Heart right ventricle (tissue), 16 donors: Measurements from ENCODE around the gene LCP1. TPM values are rescaled to one million over a fixed set of nuclear protein-coding genes. Genes with fewer than 3 reads are reported as not detected.

Experiments used
- ATAC-seq, 8 donors: fragments of 200-7000 bp; cut with Tn5 transposase; one replicate each; pipeline ENCODE4 v1.9.1; 2020; ENCODE audit warnings: mild to moderate bottlenecking in 8 of 8, moderate library complexity in 8 of 8, moderate number of reproducible peaks in 1 of 8
- DNase-seq, 2 donors: peaks; one replicate each; pipeline ENCODE4 v3.0.0-alpha.2; 2020
- H3K27ac ChIP-seq, 10 donors: fragments of 200-600 bp; sonication (generic) in 2 of 10; one replicate each; pipeline versions ENCODE4 v1.5.0 to v1.8.0; 2020 to 2022; ENCODE audit warnings: mild to moderate bottlenecking in 3 of 10
- H3K27me3 ChIP-seq, 7 donors: fragments of 200-600 bp; one replicate each; pipeline ENCODE4 v1.8.0; 2021 to 2022; ENCODE audit warnings: mild to moderate bottlenecking in 2 of 7
- H3K36me3 ChIP-seq, 9 donors: fragments of 200-600 bp; sonication (generic) in 1 of 9; one replicate each; pipeline versions ENCODE4 v1.5.0 to v1.8.0; 2020 to 2022; ENCODE audit warnings: mild to moderate bottlenecking in 2 of 9
- H3K4me1 ChIP-seq, 9 donors: fragments of 200-600 bp; sonication (generic) in 1 of 9; one replicate each; pipeline versions ENCODE4 v1.5.0 to v1.8.0; 2020 to 2022; ENCODE audit warnings: mild to moderate bottlenecking in 4 of 9
- H3K4me3 ChIP-seq, 10 donors: fragments of 200-600 bp; sonication (generic) in 2 of 10; one replicate each; pipeline versions ENCODE4 v1.5.0 to v1.8.0; 2020 to 2022; ENCODE audit warnings: mild to moderate bottlenecking in 7 of 10, moderate library complexity in 2 of 10
- H3K9me3 ChIP-seq, 11 donors: fragments of 200-600 bp in 10 of 11; sonication (generic) in 2 of 11; one replicate each; pipeline versions ENCODE4 v1.5.0 to v1.8.0; 2013 to 2022; ENCODE audit warnings: mild to moderate bottlenecking in 2 of 11, control low read depth in 1 of 11, moderate library complexity in 1 of 11
- CTCF ChIP-seq, 9 donors: fragments of 200-600 bp; sonication (generic) in 2 of 9; IDR thresholded peaks; one replicate each; pipeline versions ENCODE4 v1.5.0 to v1.8.0; 2021 to 2022; ENCODE audit warnings: antibody characterized with exemption in 9 of 9, mild to moderate bottlenecking in 5 of 9, moderate library complexity in 1 of 9
- WGBS, 2 donors: extraction: QIAGEN DNeasy Blood & Tissue Kit; methylation state at CpG; one replicate each; pipeline ENCODE4 v1.1.7; 2013; ENCODE audit warnings: inconsistent platforms in 1 of 2; 5-methylcytosine and 5-hydroxymethylcytosine counted together
- intact Hi-C, 10 donors: fragments of 100-400 bp; cut with DNase I; formaldehyde crosslinking; loops; one replicate each; pipeline versions ENCODE4 v1.11.1 to v1.14.2; 2022
- polyA plus RNA-seq, 2 donors: library from polyadenylated mRNA; stranded (reverse); fragments of 200-250 nt; gene quantifications; one replicate each; pipeline ENCODE4 v1.2.3, GENCODE V29; 2013
- total RNA-seq, 10 donors: library from RNA; stranded (reverse); fragmentation: NEBNext Ultra II Directional in 3 of 10; extraction: Animal tissue kit (Norgen Biotek cat#: 25700) in 3 of 10; gene quantifications; one replicate each; pipeline versions ENCODE4 v1.2.1 to v1.2.4, GENCODE V29; 2021 to 2023
- donor health status: Arrhythmogenic right ventricular cardiomyopathy.
- donor health status: ischemic (EF 13 %, LVEDD 7.1; RV severe dilation, severe dysfunction).
- donor health status: healthy with polysubstance abuse.
- donor health status: DM: no; HTN: yes; CAD: no.
- donor health status: DM: no; HTN: no; CAD: no.
- donor health status: ischemic (EF 25% LVEDD 6.9; RV normal size, moderate dysfunction).
- donor health status: ischemic (EF 25% LVEDD 5.7; RV mildly dilated, moderate dysfunction).
- donor health status: healthy.
- donor health status: DM: yes; HTN: yes; CAD: no.
- donor health status: Ischemic cardiomyopathy.
- donor health status: ischemic (EF 35%, LVEDD 5.7; RV mildly dilated, moderate dysfunction).
- donor health status: nonischemic (EF 11% LVEDD 7.7; RV severe dilation, severe dysfunction).
- donor health status: DM: yes; HTN: yes; CAD: no.
- donor health status: PGD.
- donor health status: ischemic (EF 29% LVEDD 5.4; RV normal size, mild dysfunction).
- donor health status: nonischemic (EF 23%, LVEDD 6.1; RV moderate dilation, normal function).

LCP1 gene
- total and polyA plus RNA-seq, 12 donors: 3.2 to 127 (median 8.6) TPM

GRCh38 chr13:46101002-46101401 lies 81.0 kb downstream of the LCP1 start:
- Histone ChIP-seq H3K4me3 (no peak overlapping the region), H3K27ac (no peak overlapping the region), H3K4me1 (peaks cover 0 to 23% (median 0%) of the 10 kb centered on the region in 9 donors), H3K36me3 (no peaks in the 10 kb centered on the region), H3K27me3 (no peaks in the 10 kb centered on the region), H3K9me3 (no peaks in the 10 kb centered on the region)
- WGBS, 2 donors: 82 to 89% methylated on average over 4 of the region's 4 CpGs
- DNase-seq (no peak), ATAC-seq (no peak)
- TF ChIP-seq CTCF (IDR thresholded peaks at IDR 0.05): no peak
- intact Hi-C loops: no loop called here

- H3K27ac ChIP-seq: no peak overlapping the region
- no peaks in the 10 kb centered on the region for H3K36me3 ChIP-seq
- H3K27me3 ChIP-seq: no peaks in the 10 kb centered on the region
- TF ChIP-seq CTCF (IDR thresholded peaks at IDR 0.05): no peak
- no peak for DNase-seq
- H3K4me3 ChIP-seq: no peak overlapping the region
- H3K4me1 ChIP-seq: peaks cover 0 to 23% (median 0%) of the 10 kb centered on the region in 9 donors
- WGBS, 2 donors: 77 to 86% methylated on average over 1 of the region's 1 CpG
- H3K9me3 ChIP-seq: no peaks in the 10 kb centered on the region
- ATAC-seq: peak in 3 of 8 donors; percentile 8 to 58 (median 45)
- intact Hi-C loops: no loop called here
Observed at GRCh38 chr13:46100191-46100815, 81.7 kb downstream of the LCP1 start.

- 89 to 93% methylated on average over 4 of the region's 4 CpGs for WGBS, 2 donors
- ATAC-seq (no peak), DNase-seq (no peak)
- H3K9me3 ChIP-seq: no peaks in the 10 kb centered on the region
- H3K27ac ChIP-seq: no peak overlapping the region
- peaks cover 0 to 23% (median 0%) of the 10 kb centered on the region in 9 donors for H3K4me1 ChIP-seq
- H3K4me3 ChIP-seq: no peak overlapping the region
- H3K27me3 ChIP-seq: peaks cover 0 to 2% (median 0%) of the 10 kb centered on the region in 7 donors
- TF ChIP-seq CTCF (IDR thresholded peaks at IDR 0.05): no peak
- H3K36me3 ChIP-seq: no peaks in the 10 kb centered on the region
- intact Hi-C loops: no loop called here
Observed at GRCh38 chr13:46097663-46098062, 84.3 kb downstream of the LCP1 start.

- no peak for ATAC-seq
- 81 to 86% methylated on average over 3 of the region's 3 CpGs for WGBS, 2 donors
Observed at GRCh38 chr13:46097015-46097414, 85.0 kb downstream of the LCP1 start.

More at GRCh38 chr13:46097015-46097414, 85.0 kb downstream of the LCP1 start:
- TF ChIP-seq CTCF (IDR thresholded peaks at IDR 0.05): no peak
- H3K9me3 ChIP-seq: no peaks in the 10 kb centered on the region
- intact Hi-C loops: no loop called here
- H3K27me3 ChIP-seq: peaks cover 0 to 4% (median 0%) of the 10 kb centered on the region in 7 donors
- no peaks in the 10 kb centered on the region for H3K36me3 ChIP-seq
- DNase-seq: no peak
- H3K4me1 ChIP-seq: peaks cover 0 to 20% (median 0%) of the 10 kb centered on the region in 9 donors
- H3K27ac ChIP-seq: no peak overlapping the region
- H3K4me3 ChIP-seq: no peak overlapping the region
